Ovary (tissue), 9 donors: ENCODE results near the gene OR6K2. TPM values are rescaled to one million over a fixed set of nuclear protein-coding genes. Genes with fewer than 3 reads are reported as not detected.
"Not testable (repeated sequence)": the region's sequence is repeated elsewhere in the genome, so short reads cannot be mapped to it uniquely, and the experiment has no call there.

Experiments used
- DNase-seq, 5 donors: peaks; one replicate each; pipeline ENCODE4 v3.0.0-alpha.2; 2019 to 2020
- H3K27ac ChIP-seq, 2 donors: fragments of 200-600 bp; one replicate each; pipeline versions ENCODE4 v1.5.1 to v1.8.0; 2019 to 2022
- H3K27me3 ChIP-seq: fragments of 200-600 bp; one replicate; pipeline ENCODE4 v1.8.0; 2022
- H3K36me3 ChIP-seq: fragments of 200-600 bp; sonication (generic); one replicate; pipeline ENCODE4 v1.5.1; 2019
- H3K4me1 ChIP-seq: one replicate; pipeline ENCODE4 v1.8.1; 2013; ENCODE audit warnings: mild to moderate bottlenecking, moderate library complexity; ENCODE audit not compliant: insufficient read depth
- H3K4me3 ChIP-seq: fragments of 200-600 bp; sonication (generic); one replicate; pipeline ENCODE4 v1.5.1; 2017
- H3K9me3 ChIP-seq, 2 donors: fragments of 200-600 bp in 1 of 2; sonication (generic) in 1 of 2; one replicate each; pipeline versions ENCODE4 v1.5.1 to v1.8.1; 2013 to 2019; ENCODE audit warnings: mild to moderate bottlenecking in 1 of 2, moderate library complexity in 1 of 2
- EP300 ChIP-seq: sonication (generic); formaldehyde crosslinking; IDR thresholded peaks from one replicate; pipeline ENCODE4 v1.6.1; 2017; ENCODE audit warnings: antibody characterized with exemption
- POLR2A ChIP-seq: fragments of 450-650 bp; IDR thresholded peaks from one replicate; pipeline ENCODE4 v1.6.1; 2017; ENCODE audit warnings: antibody characterized with exemption, mild to moderate bottlenecking, moderate library complexity
- WGBS, 3 donors: extraction: QIAGEN DNeasy Blood & Tissue Kit in 1 of 3; methylation state at CpG; one replicate each; pipeline versions ENCODE4 v1.1.5 to v1.1.7; 2013 to 2017; 5-methylcytosine and 5-hydroxymethylcytosine counted together
- intact Hi-C, 4 donors: fragments of 100-400 bp; cut with DNase I; formaldehyde crosslinking; loops; one replicate each; pipeline versions ENCODE4 v1.11.0 to v1.15.1; 2022 to 2023
- polyA plus RNA-seq, 2 donors: library from polyadenylated mRNA; stranded (reverse); fragments of 200-250 nt in 1 of 2; fragments of 350-450 nt in 1 of 2; fragmentation: Illumina TruSeq in 1 of 2; extraction: RNeasy Lipid Tissue Mini Kit (QIAGEN cat#74804) in 1 of 2; gene quantifications; one replicate each; pipeline ENCODE4 v1.2.3, GENCODE V29; 2013 to 2014
- total RNA-seq, 7 donors: library from RNA; depleted of rRNA in 2 of 7; stranded (reverse); fragments of >200 nt in 2 of 7; fragmentation: NEBNext Ultra II Directional in 3 of 7; extraction: Animal tissue kit (Norgen Biotek cat#: 25700) in 3 of 7; gene quantifications; one replicate each; pipeline versions ENCODE4 v1.1.0 to v1.2.4, GENCODE V29; 2016 to 2023
- TF ChIP-seq, protein P1 (sequence below), 3 donors: fragments of 450-650 bp in 2 of 3; fragments of 200-600 bp in 1 of 3; IDR thresholded peaks; one replicate each; pipeline versions ENCODE4 v1.5.1 to v1.8.0; 2016 to 2022; ENCODE audit warnings: antibody characterized with exemption in 3 of 3, mild to moderate bottlenecking in 1 of 3
- donor health status: DM: no; HTN: no; CAD: no; lungs with moderate emphysema.
- donor health status: DM: no; HTN: no; CAD: no.
- donor health status: Bipolar disorder and iron deficiency.
- donor health status: DM: yes; HTN: yes; CAD: no.
- donor health status: DM: no; HTN: no; CAD: no.
- donor health status: DM: yes; HTN: yes; CAD: no.

Gene OR6K2
- total and polyA plus RNA-seq, 9 donors = not detected

DNA sequence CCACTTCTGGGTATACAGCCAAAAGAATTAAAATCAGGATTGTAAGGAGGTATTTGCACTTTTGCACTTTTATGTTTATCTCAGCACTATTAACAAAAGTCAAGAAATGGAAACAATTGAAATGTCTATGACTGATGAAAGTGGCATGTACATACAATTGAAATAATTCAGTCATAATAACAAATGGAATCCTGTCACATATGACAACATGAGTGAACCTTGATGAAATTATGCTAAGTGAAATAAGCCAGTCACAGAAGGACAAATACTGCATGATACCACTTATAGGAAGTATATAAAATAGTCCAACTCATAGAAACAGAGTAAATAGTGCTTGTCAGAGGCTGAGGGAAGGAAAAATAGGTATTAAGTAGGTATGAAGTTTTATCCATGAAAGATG lies 10.6 kb downstream of the OR6K2 start:
- no peaks in the 10 kb centered on the region for H3K9me3 ChIP-seq
- no peak overlapping the region for H3K27ac ChIP-seq
- no peak for DNase-seq
- no peak overlapping the region for H3K4me3 ChIP-seq
- H3K27me3 ChIP-seq = no peaks in the 10 kb centered on the region
- intact Hi-C loops = no loop called here
- no peaks in the 10 kb centered on the region for H3K36me3 ChIP-seq
- no peaks in the 10 kb centered on the region for H3K4me1 ChIP-seq
- TF ChIP-seq POLR2A = no peak
- no peak for TF ChIP-seq EP300
- TF ChIP-seq, protein P1, sequence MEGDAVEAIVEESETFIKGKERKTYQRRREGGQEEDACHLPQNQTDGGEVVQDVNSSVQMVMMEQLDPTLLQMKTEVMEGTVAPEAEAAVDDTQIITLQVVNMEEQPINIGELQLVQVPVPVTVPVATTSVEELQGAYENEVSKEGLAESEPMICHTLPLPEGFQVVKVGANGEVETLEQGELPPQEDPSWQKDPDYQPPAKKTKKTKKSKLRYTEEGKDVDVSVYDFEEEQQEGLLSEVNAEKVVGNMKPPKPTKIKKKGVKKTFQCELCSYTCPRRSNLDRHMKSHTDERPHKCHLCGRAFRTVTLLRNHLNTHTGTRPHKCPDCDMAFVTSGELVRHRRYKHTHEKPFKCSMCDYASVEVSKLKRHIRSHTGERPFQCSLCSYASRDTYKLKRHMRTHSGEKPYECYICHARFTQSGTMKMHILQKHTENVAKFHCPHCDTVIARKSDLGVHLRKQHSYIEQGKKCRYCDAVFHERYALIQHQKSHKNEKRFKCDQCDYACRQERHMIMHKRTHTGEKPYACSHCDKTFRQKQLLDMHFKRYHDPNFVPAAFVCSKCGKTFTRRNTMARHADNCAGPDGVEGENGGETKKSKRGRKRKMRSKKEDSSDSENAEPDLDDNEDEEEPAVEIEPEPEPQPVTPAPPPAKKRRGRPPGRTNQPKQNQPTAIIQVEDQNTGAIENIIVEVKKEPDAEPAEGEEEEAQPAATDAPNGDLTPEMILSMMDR (IDR thresholded peaks at IDR 0.05) = no peak

DNA sequence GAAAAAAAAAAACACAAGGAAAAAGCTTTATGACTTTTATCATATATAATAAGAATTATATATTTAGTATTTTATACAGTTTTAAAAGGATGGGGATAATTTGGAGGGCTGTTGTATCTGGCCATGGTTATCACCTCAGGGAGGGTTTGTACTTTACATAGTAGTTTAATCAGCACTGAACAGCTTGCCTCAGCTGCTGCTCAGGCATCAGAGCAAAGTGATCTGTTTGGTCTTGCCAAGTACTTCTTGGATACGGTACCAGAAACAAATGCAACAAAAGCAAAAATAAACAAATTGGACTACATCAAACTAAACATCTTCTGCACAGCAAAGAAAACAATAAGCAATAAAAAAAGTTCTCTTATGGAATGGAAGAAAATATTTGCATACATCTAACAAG lies 11.3 kb downstream of the OR6K2 start:
- 9 to 12% (median 9%) methylated on average over 1 of the region's 1 CpG for WGBS, 3 donors
- Histone ChIP-seq H3K27me3 (no peaks in the 10 kb centered on the region), H3K36me3 (no peaks in the 10 kb centered on the region), H3K9me3 (no peaks in the 10 kb centered on the region), H3K4me3 (no peak overlapping the region), H3K27ac (no peak overlapping the region), H3K4me1 (no peaks in the 10 kb centered on the region)
- TF ChIP-seq EP300 (no peak), POLR2A (no peak)
- TF ChIP-seq, protein P1 (IDR thresholded peaks at IDR 0.05) = no peak
- no peak for DNase-seq
- intact Hi-C loops = no loop called here

- H3K4me3 ChIP-seq, H3K27ac ChIP-seq, H3K36me3 ChIP-seq, H3K4me1 ChIP-seq, DNase-seq, intact Hi-C loops, H3K27me3 ChIP-seq, H3K9me3 ChIP-seq: not testable (repeated sequence)
- 44 to 59% (median 57%) methylated on average over 1 of the region's 1 CpG for WGBS, 3 donors
Measured at GRCh38 chr1:158688343-158688742, 12.1 kb downstream of the OR6K2 start.

DNA sequence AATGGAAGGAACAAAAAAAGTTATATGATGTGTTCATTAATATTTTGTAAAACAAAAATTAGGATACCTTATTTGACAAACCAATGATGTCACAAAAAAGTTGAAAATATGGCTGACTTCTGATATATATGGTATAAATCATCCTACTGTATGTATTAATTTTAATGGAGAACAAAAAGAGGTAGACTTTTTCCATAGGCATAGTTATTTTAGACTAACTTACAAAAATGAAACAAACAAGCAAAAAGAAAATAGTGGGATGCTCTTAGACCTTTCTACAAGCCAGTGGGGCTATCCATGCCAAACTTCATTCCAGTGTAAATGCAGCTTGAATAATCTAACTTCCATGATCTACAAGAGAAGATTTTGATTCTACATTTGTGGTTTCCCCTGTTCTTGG lies 13.4 kb downstream of the OR6K2 start:
- no peaks in the 10 kb centered on the region for H3K4me1 ChIP-seq
- TF ChIP-seq EP300 (no peak), POLR2A (no peak)
- TF ChIP-seq, protein P1 (IDR thresholded peaks at IDR 0.05) = no peak
- no peak overlapping the region for H3K4me3 ChIP-seq
- H3K36me3 ChIP-seq = no peaks in the 10 kb centered on the region
- no peaks in the 10 kb centered on the region for H3K9me3 ChIP-seq
- H3K27ac ChIP-seq = no peak overlapping the region
- H3K27me3 ChIP-seq = no peaks in the 10 kb centered on the region
- intact Hi-C loops = no loop called here
- DNase-seq = no peak

DNA sequence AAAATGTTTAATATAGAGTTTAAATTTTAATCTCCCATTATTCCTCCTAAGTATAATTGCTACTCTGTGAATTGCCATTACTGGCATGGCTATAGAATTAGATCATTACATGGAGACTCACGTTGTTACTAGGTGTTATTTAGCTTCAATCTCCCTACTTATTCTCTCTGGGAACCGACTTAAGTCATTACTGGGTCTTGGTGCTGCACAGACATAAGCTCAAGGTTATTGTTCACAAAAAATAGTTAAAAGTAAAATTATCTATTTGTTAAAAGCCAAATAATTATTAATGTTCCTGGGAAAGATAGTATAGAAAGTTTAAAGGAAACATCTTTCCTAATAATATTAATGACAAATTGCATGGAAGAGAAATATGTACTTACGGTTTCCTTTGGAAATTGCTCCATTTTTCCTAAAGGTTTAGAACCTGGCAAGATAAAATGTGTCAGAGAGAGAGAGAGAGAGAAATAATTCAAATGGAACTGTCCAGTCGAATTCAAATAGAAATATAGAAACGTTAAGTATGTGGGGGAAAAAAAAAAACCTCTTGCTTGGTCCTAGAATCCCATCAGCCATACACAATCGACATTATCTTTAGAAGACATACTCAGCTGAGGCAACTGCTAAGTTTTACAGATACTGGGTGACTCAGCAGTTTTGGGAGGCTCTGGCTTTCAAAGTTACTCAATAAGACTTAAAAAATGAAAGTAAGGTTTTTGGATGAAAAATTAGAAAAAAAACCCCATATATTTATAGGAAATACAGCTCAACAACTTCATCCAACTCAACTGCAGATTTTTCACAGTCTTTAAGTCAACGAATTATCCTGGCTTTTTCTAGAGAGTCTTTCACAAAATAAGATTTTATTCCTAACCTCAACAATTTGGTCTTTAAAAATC lies 14.1 kb downstream of the OR6K2 start, which contains the start of gene SPTA1:
Gene SPTA1, minus strand, starts transcription at position 605 of the 899 bp plus-strand sequence. Its CDS starts 198 bp downstream, at position 407.
- 37 to 39% (median 39%) methylated on average over 7 of the region's 7 CpGs for WGBS, 3 donors
- no peak for DNase-seq
- no peaks in the 10 kb centered on the region for H3K27me3 ChIP-seq
- intact Hi-C loops = no loop called here
- TF ChIP-seq, protein P1 (IDR thresholded peaks at IDR 0.05) = no peak
- TF ChIP-seq POLR2A (no peak), EP300 (no peak)
- no peaks in the 10 kb centered on the region for H3K9me3 ChIP-seq
- H3K4me3 ChIP-seq = no peak within 1 kb of the TSS
- no peak within 1 kb of the TSS for H3K27ac ChIP-seq
- no peaks in the 10 kb centered on the region for H3K4me1 ChIP-seq
- H3K36me3 ChIP-seq = no peaks in the 10 kb centered on the region
